ENCODE results near the gene ATG10.
A peak's percentile ranks its signal among the peaks of the same experiment; 100 is the strongest.

The ATG10 gene

DNA sequence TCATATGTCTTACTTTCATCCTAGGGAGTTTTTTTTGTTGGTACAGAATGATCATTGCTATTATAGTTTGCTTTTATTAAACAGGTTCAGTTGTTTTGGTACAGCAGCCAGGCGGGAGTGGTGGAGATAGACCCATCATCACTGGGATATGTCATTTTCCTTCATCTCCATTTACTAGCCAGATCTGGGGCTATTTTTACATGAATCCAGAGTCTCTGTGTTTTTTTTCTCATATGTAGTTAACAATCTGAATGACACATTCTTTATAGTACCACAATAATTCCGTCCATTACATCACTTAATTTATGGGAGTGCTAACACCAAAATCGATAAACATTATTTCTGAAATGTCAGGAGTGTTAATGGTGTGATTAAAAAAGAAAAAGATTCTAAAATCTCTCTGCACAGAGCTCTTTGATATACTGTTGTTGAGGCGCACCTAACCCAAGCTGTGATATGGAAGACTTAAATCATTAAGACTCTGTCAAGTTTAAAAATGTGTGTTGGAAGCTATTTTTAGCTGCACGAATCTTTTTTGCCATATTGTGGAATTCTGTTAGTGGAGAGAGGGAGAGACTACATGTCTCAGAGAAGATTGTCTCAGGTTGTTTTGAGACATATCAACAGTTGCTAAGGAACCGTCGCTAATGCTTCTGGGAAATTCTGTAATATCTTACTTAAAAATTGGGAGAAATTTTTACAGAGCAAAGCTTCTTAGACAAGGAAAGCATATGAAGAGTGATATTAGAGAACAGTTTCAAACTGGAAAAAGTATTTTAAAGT lies 246.7 kb downstream of the ATG10 start:
- no peak overlapping the region for H2BK120ac ChIP-seq (ENCODE audit: low read depth, low read length)
- H4K5ac ChIP-seq (ENCODE audit: low read length): no peak overlapping the region
- H3K23ac ChIP-seq (ENCODE audit: low read length): no peak overlapping the region
- H3K56ac ChIP-seq (ENCODE audit: low read length): no peak overlapping the region
- no peak overlapping the region for H3K27ac ChIP-seq (ENCODE audit: low read depth, low read length)
- peak; percentile 30 for DNase-seq
- no peaks in the 10 kb centered on the region for H3K79me2 ChIP-seq (ENCODE audit: control insufficient read depth, insufficient read depth, low read length)
- H3K36me3 ChIP-seq (ENCODE audit: control insufficient read depth, insufficient read depth, low read length): no peaks in the 10 kb centered on the region
- no peaks in the 10 kb centered on the region for H3K79me1 ChIP-seq (ENCODE audit: low read length)
- no peak overlapping the region for H3K4me3 ChIP-seq (ENCODE audit: low read length)
- no peak overlapping the region for H2AK5ac ChIP-seq (ENCODE audit: low read length)
- no peak overlapping the region for H3K4me2 ChIP-seq (ENCODE audit: low read length)
- no CpG with 5 or more reads among the region's 7 CpGs for WGBS (ENCODE audit: extremely low coverage, insufficient coverage, low lambda C conversion rate)
- no peak overlapping the region for H3K4ac ChIP-seq (ENCODE audit: low read depth, low read length)
- H2BK5ac ChIP-seq (ENCODE audit: low read length): no peak overlapping the region
- no peak overlapping the region for H3K9ac ChIP-seq (ENCODE audit: low read length)
- H3K18ac ChIP-seq (ENCODE audit: low read length): no peak overlapping the region
- no peak overlapping the region for H2BK15ac ChIP-seq (replicated peaks; ENCODE audit: low read depth)
- no peak overlapping the region for H4K8ac ChIP-seq (ENCODE audit: low read depth, low read length)
- H3K27me3 ChIP-seq (ENCODE audit: insufficient read depth, low read length, poor library complexity): no peaks in the 10 kb centered on the region
- H3K4me1 ChIP-seq (ENCODE audit: control insufficient read depth, low read depth, low read length): no peaks in the 10 kb centered on the region

DNA sequence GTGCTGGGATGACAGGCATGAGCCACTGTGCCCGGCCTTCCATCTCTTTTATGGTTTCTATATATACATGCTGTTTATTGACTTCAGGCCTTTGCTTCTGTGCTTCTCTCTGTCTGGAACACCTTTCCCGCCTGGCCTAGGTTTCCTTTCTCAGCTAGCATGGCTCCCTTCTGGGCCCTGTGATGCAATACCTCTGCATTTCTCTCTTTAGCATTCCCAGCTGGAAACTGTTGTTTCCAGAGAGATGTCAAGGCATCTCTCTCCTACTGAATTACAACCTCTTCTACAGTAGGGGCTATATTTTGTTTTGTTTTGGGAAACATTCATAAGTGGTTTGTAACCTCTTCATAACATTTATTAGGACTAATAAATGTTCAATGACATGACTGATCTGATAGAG lies 249.2 kb downstream of the ATG10 start:
- Histone ChIP-seq H3K79me1 (ENCODE audit: low read length) (no peaks in the 10 kb centered on the region), H3K27me3 (ENCODE audit: insufficient read depth, low read length, poor library complexity) (no peaks in the 10 kb centered on the region), H4K8ac (ENCODE audit: low read depth, low read length) (no peak overlapping the region), H3K18ac (ENCODE audit: low read length) (no peak overlapping the region), H4K5ac (ENCODE audit: low read length) (no peak overlapping the region), H3K4me3 (ENCODE audit: low read length) (no peak overlapping the region), H3K23ac (ENCODE audit: low read length) (no peak overlapping the region), H3K36me3 (ENCODE audit: control insufficient read depth, insufficient read depth, low read length) (no peaks in the 10 kb centered on the region), H3K56ac (ENCODE audit: low read length) (no peak overlapping the region), H2BK15ac (replicated peaks; ENCODE audit: low read depth) (no peak overlapping the region), H2AK5ac (ENCODE audit: low read length) (no peak overlapping the region), H3K4me1 (ENCODE audit: control insufficient read depth, low read depth, low read length) (no peaks in the 10 kb centered on the region), H3K9ac (ENCODE audit: low read length) (no peak overlapping the region), H3K4me2 (ENCODE audit: low read length) (no peak overlapping the region), H2BK120ac (ENCODE audit: low read depth, low read length) (no peak overlapping the region), H3K27ac (ENCODE audit: low read depth, low read length) (no peak overlapping the region), H3K79me2 (ENCODE audit: control insufficient read depth, insufficient read depth, low read length) (no peaks in the 10 kb centered on the region), H3K4ac (ENCODE audit: low read depth, low read length) (no peak overlapping the region), H2BK5ac (ENCODE audit: low read length) (no peak overlapping the region)
- no CpG with 5 or more reads among the region's 2 CpGs for WGBS (ENCODE audit: extremely low coverage, insufficient coverage, low lambda C conversion rate)
- DNase-seq: peak; percentile 10

DNA sequence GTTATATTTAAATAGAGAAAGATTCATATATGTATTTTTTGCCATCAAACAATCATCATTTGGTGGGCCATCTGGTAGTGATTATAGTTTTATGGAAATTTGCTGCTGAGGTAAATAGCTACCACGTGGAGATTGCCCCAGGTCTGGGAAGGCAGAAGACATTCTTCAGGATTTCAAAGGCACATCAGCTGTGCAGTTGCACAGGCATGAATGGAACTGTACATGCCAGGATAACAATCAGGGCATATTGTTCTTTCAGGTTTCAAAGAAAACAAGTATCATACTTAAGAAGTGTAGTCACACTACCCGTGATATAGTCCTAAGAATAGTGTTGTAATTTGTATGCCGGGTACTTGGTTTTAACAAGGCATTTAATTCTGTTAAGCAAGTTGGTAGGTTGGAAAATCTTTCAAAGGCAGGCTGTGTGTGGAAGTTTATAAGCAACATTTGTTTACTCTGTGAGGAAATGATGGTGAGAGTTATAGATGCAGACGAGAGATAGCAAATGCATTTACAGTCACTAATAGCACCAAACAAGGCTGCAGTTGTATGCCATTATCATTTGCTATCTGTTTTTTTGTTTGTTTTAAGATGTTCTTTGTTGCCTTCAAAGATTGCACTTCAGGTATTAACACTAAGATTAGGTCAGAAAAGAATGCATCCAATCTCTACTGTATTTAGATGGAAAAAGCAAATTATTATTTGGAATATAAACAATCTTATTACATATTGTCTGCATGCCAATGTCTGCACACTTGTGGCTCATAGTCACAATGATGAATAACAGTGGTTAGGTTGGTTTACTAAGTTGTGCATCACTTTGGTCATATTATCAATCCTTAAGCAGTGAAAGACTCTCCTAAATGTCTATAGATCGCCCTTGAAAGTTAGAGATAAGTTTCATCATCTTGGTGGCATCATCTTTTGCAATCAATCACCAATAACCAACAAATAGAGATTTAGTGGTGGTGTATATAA lies 251.1 kb downstream of the ATG10 start:
- Histone ChIP-seq H3K27me3 (ENCODE audit: insufficient read depth, low read length, poor library complexity) (no peaks in the 10 kb centered on the region), H3K27ac (ENCODE audit: low read depth, low read length) (no peak overlapping the region), H3K23ac (ENCODE audit: low read length) (no peak overlapping the region), H3K4me2 (ENCODE audit: low read length) (no peak overlapping the region), H4K5ac (ENCODE audit: low read length) (no peak overlapping the region), H2BK120ac (ENCODE audit: low read depth, low read length) (no peak overlapping the region), H3K9ac (ENCODE audit: low read length) (no peak overlapping the region), H4K8ac (ENCODE audit: low read depth, low read length) (no peak overlapping the region), H3K18ac (ENCODE audit: low read length) (no peak overlapping the region), H3K4me1 (ENCODE audit: control insufficient read depth, low read depth, low read length) (no peaks in the 10 kb centered on the region), H3K4ac (ENCODE audit: low read depth, low read length) (peak overlapping the region; percentile 31), H3K79me2 (ENCODE audit: control insufficient read depth, insufficient read depth, low read length) (no peaks in the 10 kb centered on the region), H3K4me3 (ENCODE audit: low read length) (no peak overlapping the region), H2BK15ac (replicated peaks; ENCODE audit: low read depth) (no peak overlapping the region), H2AK5ac (ENCODE audit: low read length) (no peak overlapping the region), H3K56ac (ENCODE audit: low read length) (no peak overlapping the region), H3K36me3 (ENCODE audit: control insufficient read depth, insufficient read depth, low read length) (no peaks in the 10 kb centered on the region), H3K79me1 (ENCODE audit: low read length) (no peaks in the 10 kb centered on the region), H2BK5ac (ENCODE audit: low read length) (no peak overlapping the region)
- no CpG with 5 or more reads among the region's 5 CpGs for WGBS (ENCODE audit: extremely low coverage, insufficient coverage, low lambda C conversion rate)
- DNase-seq: peak; percentile 10

DNA sequence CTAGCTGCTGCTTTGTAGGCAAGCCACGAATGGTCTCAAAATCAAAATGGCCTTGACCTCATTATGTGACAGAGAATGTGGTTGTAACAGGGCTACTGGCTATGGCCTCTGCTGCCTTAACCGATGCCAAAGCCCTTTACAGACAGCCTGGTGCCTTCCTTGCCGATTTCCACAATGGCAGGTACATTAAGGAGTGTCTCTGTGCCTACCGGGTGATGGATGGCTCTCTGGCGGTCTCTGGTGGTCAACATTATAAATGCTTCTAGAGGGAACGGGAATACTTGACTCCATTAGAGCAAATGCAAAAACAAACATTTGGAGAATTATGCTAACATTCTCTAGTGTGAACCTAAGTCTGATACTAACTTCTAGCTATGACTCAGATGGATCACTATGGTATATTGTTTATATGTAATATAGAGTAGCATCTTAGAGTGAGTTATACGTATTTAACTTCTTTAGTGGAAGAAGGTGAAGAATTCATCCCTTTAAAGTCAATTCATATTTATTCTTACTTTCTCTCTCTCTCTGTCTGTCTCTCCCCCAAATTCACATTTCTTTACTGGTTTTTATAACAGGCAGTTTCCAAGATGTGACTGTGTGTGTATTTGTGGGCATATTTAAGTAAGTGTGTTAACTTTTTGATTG lies 253.8 kb downstream of the ATG10 start:
- DNase-seq: peak; percentile 76

DNA sequence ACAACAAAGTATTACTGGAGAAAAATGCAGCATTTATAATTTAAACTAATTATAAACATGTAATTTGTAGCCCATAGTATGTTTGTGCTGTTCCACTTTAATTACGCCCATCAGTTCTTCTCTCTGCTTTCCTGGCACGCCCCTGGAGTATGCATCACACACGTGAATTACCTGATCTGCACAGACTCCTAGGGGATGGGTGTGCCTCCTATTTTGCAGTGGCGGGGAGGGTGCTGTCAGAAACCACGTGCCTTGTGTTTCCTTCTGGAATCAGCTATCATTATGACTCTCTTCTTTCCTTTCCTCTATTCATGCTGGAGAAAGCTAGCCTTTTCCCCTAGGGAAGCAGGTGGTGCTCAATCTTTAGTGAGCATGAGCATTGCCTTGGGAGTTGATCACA lies 263.1 kb downstream of the ATG10 start:
- Histone ChIP-seq H2AK5ac (ENCODE audit: low read length) (no peak overlapping the region), H2BK120ac (ENCODE audit: low read depth, low read length) (no peak overlapping the region), H3K36me3 (ENCODE audit: control insufficient read depth, insufficient read depth, low read length) (no peaks in the 10 kb centered on the region), H3K4me3 (ENCODE audit: low read length) (no peak overlapping the region), H3K4me1 (ENCODE audit: control insufficient read depth, low read depth, low read length) (no peaks in the 10 kb centered on the region), H3K27ac (ENCODE audit: low read depth, low read length) (no peak overlapping the region), H4K8ac (ENCODE audit: low read depth, low read length) (no peak overlapping the region), H2BK5ac (ENCODE audit: low read length) (no peak overlapping the region), H3K27me3 (ENCODE audit: insufficient read depth, low read length, poor library complexity) (no peaks in the 10 kb centered on the region), H3K79me2 (ENCODE audit: control insufficient read depth, insufficient read depth, low read length) (no peaks in the 10 kb centered on the region), H3K23ac (ENCODE audit: low read length) (no peak overlapping the region), H3K4me2 (ENCODE audit: low read length) (no peak overlapping the region), H2BK15ac (replicated peaks; ENCODE audit: low read depth) (no peak overlapping the region), H3K79me1 (ENCODE audit: low read length) (no peaks in the 10 kb centered on the region), H3K56ac (ENCODE audit: low read length) (no peak overlapping the region), H3K18ac (ENCODE audit: low read length) (no peak overlapping the region), H3K9ac (ENCODE audit: low read length) (no peak overlapping the region), H4K5ac (ENCODE audit: low read length) (no peak overlapping the region), H3K4ac (ENCODE audit: low read depth, low read length) (no peak overlapping the region)
- no peak for DNase-seq
- WGBS (ENCODE audit: extremely low coverage, insufficient coverage, low lambda C conversion rate): no CpG with 5 or more reads among the region's 5 CpGs

More for the DNA sequence above, 253.8 kb downstream of the ATG10 start:
- no peak overlapping the region for H3K9ac ChIP-seq (ENCODE audit: low read length)
- H3K4me2 ChIP-seq (ENCODE audit: low read length): no peak overlapping the region
- no peaks in the 10 kb centered on the region for H3K27me3 ChIP-seq (ENCODE audit: insufficient read depth, low read length, poor library complexity)
- no peak overlapping the region for H3K56ac ChIP-seq (ENCODE audit: low read length)
- H3K23ac ChIP-seq (ENCODE audit: low read length): no peak overlapping the region
- H3K4me3 ChIP-seq (ENCODE audit: low read length): no peak overlapping the region
- H2AK5ac ChIP-seq (ENCODE audit: low read length): no peak overlapping the region
- no peak overlapping the region for H2BK120ac ChIP-seq (ENCODE audit: low read depth, low read length)
- H2BK5ac ChIP-seq (ENCODE audit: low read length): no peak overlapping the region
- no peaks in the 10 kb centered on the region for H3K36me3 ChIP-seq (ENCODE audit: control insufficient read depth, insufficient read depth, low read length)
- no peaks in the 10 kb centered on the region for H3K79me1 ChIP-seq (ENCODE audit: low read length)
- H3K18ac ChIP-seq (ENCODE audit: low read length): no peak overlapping the region
- no CpG with 5 or more reads among the region's 7 CpGs for WGBS (ENCODE audit: extremely low coverage, insufficient coverage, low lambda C conversion rate)
- no peak overlapping the region for H4K5ac ChIP-seq (ENCODE audit: low read length)
- no peak overlapping the region for H4K8ac ChIP-seq (ENCODE audit: low read depth, low read length)
- no peaks in the 10 kb centered on the region for H3K4me1 ChIP-seq (ENCODE audit: control insufficient read depth, low read depth, low read length)
- H3K4ac ChIP-seq (ENCODE audit: low read depth, low read length): no peak overlapping the region
- no peak overlapping the region for H3K27ac ChIP-seq (ENCODE audit: low read depth, low read length)
- no peaks in the 10 kb centered on the region for H3K79me2 ChIP-seq (ENCODE audit: control insufficient read depth, insufficient read depth, low read length)
- H2BK15ac ChIP-seq (replicated peaks; ENCODE audit: low read depth): no peak overlapping the region
